Measurements from ENCODE around the gene DDI2.

Gene DDI2

DNA sequence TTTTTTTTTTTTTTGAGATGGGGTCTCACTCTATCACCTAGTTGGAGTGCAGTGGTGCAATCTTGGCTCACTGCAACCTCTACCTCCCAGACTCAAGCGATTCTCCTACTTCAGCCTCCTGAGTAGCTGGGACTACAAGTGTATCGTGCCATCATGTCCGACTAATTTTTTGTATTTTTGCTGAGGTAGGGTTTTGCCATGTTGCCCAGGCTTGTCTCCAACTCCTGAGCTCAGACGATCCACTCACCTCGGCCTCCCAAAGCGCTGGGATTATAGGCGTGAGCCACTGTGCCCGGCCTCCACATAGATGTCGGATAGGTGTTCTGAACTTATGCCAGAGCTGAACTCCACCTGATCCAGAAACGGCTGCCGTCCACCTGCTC, 87.9 kb downstream of the DDI2 start:
- DNase-seq = no peak

GRCh38 chr1:15706751-15707150, 89.5 kb downstream of the DDI2 start:
- DNase-seq = no peak

DNA sequence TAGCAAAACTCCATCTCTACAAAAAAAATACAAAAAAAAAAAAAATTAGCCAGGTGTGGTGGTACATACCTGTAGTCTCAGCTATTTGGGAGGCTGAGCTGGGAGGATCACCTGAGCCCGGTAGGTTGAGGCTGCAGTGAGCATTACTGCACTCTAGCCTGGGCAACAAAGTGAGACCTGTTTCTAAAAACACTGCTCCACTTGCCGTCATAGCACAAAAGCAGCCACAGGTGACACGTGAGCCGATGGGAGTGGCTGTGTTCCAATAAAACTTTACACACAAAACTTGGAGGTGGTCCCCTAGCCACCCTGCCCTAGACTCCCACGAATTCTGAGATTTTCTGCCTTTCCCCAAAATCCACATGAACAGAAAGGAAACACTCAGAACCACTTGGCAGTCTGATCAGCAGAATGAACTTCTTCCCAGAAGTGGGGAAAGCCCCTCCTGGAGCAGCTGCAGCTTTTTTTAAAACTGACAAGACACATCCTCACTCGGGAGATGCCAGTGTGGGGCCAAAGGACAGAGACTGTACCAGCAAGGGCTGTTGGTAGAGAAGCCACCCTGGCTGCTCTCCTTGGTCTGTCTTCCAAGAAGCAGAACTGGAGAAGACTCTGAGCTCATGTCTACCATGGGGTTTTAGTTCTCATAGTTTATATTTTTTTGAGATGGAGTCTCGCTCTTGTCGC, 90.1 kb downstream of the DDI2 start:
- no peak for DNase-seq

DNA sequence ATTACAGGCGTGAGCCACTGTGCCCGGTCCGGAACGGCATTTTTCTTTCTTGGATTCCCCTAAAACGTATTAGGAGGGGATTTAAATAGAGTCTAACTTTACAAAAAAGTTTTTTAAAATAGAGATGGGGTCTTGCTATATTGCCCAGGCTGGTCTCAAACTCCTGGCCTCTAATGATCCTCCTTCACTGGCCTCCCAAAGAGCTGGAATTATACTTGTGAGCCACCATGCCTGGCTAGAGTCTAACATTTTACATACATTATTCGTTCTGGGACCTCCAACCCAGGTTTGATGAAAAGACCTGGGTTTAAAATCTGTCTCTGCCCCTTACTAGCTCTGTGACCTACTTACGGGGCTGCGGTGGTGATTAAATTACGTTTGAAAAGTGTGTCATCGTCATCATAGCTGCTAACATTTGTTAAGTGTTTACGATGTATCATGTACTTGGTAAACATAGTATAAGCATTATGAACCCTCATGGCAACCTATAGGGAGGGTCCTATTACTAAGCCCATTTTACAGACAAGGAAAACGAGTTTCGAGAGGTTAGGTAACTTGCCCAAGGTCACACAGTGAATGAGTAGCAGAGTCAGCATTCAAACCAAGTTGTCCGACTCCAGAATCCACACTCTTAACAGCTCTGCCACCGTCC, 91.4 kb downstream of the DDI2 start:
- DNase-seq = no peak

GRCh38 chr1:15709226-15709625, 92.0 kb downstream of the DDI2 start:
- no peak for DNase-seq

GRCh38 chr1:15712168-15712567, 94.9 kb downstream of the DDI2 start:
- no peak for DNase-seq

DNA sequence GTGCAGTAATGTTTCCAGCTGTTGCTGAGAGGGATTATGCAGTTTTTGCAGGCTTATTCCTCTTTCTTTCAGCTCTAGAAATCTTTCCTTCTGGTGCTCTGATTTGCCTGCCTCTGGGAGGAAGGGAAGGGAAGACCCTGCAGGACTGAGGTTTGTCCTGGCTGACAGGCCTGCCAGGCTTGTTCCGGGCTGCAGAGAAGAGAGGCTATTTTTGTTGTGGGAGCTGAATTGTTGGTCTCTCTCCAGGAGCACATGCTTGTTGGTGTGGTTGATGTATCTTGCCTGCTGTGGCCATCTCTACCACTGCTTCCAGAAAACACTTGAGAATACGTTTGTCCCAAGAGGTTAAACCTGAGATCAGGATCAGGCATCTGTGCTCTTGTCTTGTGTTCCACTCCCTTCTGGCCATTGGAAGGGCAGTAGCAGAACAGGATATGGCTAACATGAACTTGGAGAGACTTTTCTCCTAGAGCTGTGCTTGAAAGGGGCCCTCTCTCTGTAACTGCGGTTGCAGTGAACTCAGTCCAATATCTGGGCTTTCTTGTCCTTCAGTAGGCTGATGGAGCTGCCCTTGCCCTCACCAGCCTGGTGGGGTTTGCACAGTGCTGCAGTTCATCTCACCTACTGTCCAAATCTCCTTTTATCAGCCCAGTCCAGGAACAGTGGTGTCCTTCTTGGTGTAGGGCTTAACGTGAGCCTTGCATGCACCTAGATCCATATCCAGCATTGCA, 97.3 kb downstream of the DDI2 start:
- DNase-seq = no peak

GRCh38 chr1:15717418-15718125, 100.3 kb downstream of the DDI2 start:
- no peak for DNase-seq

DNA sequence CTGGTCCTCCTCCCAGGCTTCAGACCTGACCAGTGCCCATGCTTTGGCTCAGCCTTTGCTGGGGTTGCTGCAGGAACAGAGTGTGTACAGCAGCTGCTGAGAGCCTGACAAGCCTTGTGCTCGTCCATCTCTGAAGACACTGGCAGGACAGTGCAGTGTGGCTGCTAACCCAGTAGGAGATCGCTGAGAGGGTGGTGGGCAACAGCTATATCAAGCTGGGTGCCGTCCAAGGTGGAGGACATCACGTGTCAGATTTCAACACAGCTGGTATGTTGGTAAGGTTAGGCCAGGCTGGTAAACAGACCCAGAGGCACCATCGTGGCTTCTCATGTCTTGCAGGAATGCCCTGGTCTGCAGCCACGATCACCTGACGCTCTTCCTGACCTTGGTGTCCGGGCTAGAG, 100.9 kb downstream of the DDI2 start:
- no peak for DNase-seq

All from HCEC 1CT (cell line).